Small intestine (tissue), 7 donors: ENCODE data around the gene ZNRF2. TPM values are rescaled to one million over a fixed set of nuclear protein-coding genes. Genes with fewer than 3 reads are reported as not detected.

Experiments
- DNase-seq, 2 donors: peaks; one replicate each; pipeline versions ENCODE4 v3.0.0 to v3.0.0-alpha.2; 2013
- FAIRE-seq: peaks from 2 replicates; lab custom pipeline; 2012; peaks lifted over from hg19 to GRCh38; lab: Jason Lieb, UNC
- H3K27ac ChIP-seq, 3 donors: one replicate each; pipeline ENCODE4 v1.5.1; 2013; ENCODE audit warnings: low read length in 2 of 3, mild to moderate bottlenecking in 2 of 3, control low read depth in 1 of 3, inconsistent platforms in 1 of 3, low read depth in 1 of 3, moderate library complexity in 1 of 3
- H3K27me3 ChIP-seq, 3 donors: one replicate each; pipeline ENCODE4 v1.6.1; 2013; ENCODE audit warnings: low read length in 3 of 3, inconsistent platforms in 1 of 3; ENCODE audit not compliant: control insufficient read depth in 3 of 3, insufficient read depth in 3 of 3
- H3K36me3 ChIP-seq, 3 donors: one replicate each; pipeline ENCODE4 v1.6.1; 2013; ENCODE audit warnings: low read length in 3 of 3, inconsistent platforms in 1 of 3, low read depth in 1 of 3, mild to moderate bottlenecking in 1 of 3, moderate library complexity in 1 of 3; ENCODE audit not compliant: control insufficient read depth in 3 of 3, insufficient read depth in 2 of 3
- H3K4me1 ChIP-seq, 3 donors: one replicate each; pipeline ENCODE4 v1.6.1; 2013; ENCODE audit warnings: low read length in 2 of 3, inconsistent platforms in 1 of 3, low read depth in 1 of 3, mild to moderate bottlenecking in 1 of 3, moderate library complexity in 1 of 3; ENCODE audit not compliant: control insufficient read depth in 3 of 3, insufficient read depth in 2 of 3
- H3K4me3 ChIP-seq, 3 donors: one replicate each; pipeline ENCODE4 v1.5.1; 2013; ENCODE audit warnings: low read length in 3 of 3, control low read depth in 1 of 3, inconsistent platforms in 1 of 3, low read depth in 1 of 3, mild to moderate bottlenecking in 1 of 3, moderate library complexity in 1 of 3
- H3K9me3 ChIP-seq, 2 donors: one replicate each; pipeline ENCODE4 v1.6.1; 2013; ENCODE audit warnings: low read depth in 1 of 2, low read length in 1 of 2; ENCODE audit not compliant: control insufficient read depth in 2 of 2, insufficient read depth in 1 of 2
- WGBS, 3 donors: extraction: QIAGEN DNeasy Blood & Tissue Kit; methylation state at CpG; one replicate each; pipeline ENCODE4 v1.1.7; 2013; 5-methylcytosine and 5-hydroxymethylcytosine counted together
- polyA plus RNA-seq, 4 donors: library from polyadenylated mRNA; stranded (reverse) in 3 of 4; unstranded in 1 of 4; fragments of 200-250 nt in 3 of 4; fragments of 120-200 nt in 1 of 4; gene quantifications; one replicate each; pipeline versions ENCODE4 v1.2.1 to v1.2.3, GENCODE V29; 2013
- donor health status: healthy with polysubstance abuse.
- donor health status: control.
- donor health status: control.
- donor health status: Bipolar disorder and iron deficiency.
- donor health status: healthy.

The ZNRF2 gene
- polyA plus RNA-seq, 4 donors: 8.9 to 19.9 (median 16.0) TPM

DNA sequence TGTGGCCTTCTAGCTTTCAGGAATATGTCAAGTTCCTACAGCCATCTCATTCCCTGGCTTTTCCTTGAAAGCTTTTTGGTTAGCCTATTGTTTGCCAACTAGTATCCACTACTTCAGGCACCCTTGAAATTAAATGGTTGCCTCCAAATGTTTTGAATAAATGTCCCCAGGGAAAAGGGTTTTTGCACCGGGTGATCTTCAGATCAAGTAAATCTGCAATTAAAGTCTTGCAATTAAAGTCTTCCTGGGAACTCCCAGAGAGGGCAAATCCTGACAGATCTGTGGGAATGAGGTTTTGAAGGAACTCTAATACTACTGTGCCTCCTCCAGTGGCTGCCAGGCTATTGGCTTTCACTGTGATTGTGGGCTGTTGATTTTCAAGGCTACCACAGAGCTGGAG lies 17.7 kb upstream of the ZNRF2 start:
- Histone ChIP-seq H3K4me3 (no peak overlapping the region), H3K9me3 (no peaks in the 10 kb centered on the region), H3K4me1 (peaks cover 0 to 2% (median 0%) of the 10 kb centered on the region in 3 donors), H3K27ac (no peak overlapping the region), H3K36me3 (no peaks in the 10 kb centered on the region), H3K27me3 (no peaks in the 10 kb centered on the region)
- 78 to 93% (median 80%) methylated on average over 1 of the region's 1 CpG for WGBS, 3 donors
- no peak for FAIRE-seq
- no peak for DNase-seq

DNA sequence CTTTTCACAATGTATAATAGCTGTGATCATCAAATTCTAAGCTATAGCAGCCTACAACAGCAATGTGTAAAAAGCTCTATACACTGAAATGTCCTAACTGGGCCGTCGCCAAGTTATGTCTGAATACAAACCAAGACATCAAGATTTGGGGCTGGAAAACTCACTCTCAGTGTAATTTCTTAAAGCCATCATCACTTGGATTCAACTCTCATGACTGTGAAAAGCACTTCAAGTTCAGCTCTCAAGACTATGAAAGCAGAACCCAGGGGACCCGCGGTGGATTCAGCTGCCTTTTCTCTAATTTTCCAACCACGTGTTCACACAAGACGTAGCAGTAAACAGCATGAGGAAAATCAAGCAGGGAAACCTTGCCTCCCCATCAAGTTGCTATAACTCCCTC lies 15.8 kb upstream of the ZNRF2 start:
- FAIRE-seq: no peak
- Histone ChIP-seq H3K36me3 (no peaks in the 10 kb centered on the region), H3K9me3 (no peaks in the 10 kb centered on the region), H3K4me1 (no peaks in the 10 kb centered on the region), H3K4me3 (no peak overlapping the region), H3K27me3 (no peaks in the 10 kb centered on the region), H3K27ac (no peak overlapping the region)
- WGBS, 3 donors: 73 to 92% (median 90%) methylated on average over 6 of the region's 6 CpGs
- DNase-seq: no peak

DNA sequence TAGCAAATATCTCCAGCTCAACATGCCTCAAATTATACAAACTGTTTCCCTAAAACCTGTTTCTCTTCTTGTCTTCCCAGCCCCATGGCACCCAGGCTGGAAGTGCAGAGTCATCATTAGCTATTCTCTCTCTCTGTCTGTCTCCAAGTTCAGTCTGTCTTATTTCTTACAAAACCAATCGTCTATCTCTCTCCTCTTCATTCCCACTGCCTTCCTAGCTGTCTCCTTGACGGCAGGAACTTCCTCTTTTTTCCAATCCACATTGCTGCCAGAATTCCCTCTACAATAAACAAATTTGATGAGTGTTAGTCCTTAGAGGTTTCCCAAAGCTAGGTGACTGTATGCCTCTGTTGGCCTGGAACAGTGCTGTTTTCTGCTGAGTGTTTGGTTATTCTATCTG lies 14.9 kb upstream of the ZNRF2 start:
- no peaks in the 10 kb centered on the region for H3K9me3 ChIP-seq
- H3K4me3 ChIP-seq: no peak overlapping the region
- no peaks in the 10 kb centered on the region for H3K4me1 ChIP-seq
- no peaks in the 10 kb centered on the region for H3K36me3 ChIP-seq
- H3K27me3 ChIP-seq: no peaks in the 10 kb centered on the region
- H3K27ac ChIP-seq: no peak overlapping the region
- WGBS, 3 donors: 63 to 80% (median 68%) methylated on average over 2 of the region's 2 CpGs
- DNase-seq (no peak), FAIRE-seq (no peak)

DNA sequence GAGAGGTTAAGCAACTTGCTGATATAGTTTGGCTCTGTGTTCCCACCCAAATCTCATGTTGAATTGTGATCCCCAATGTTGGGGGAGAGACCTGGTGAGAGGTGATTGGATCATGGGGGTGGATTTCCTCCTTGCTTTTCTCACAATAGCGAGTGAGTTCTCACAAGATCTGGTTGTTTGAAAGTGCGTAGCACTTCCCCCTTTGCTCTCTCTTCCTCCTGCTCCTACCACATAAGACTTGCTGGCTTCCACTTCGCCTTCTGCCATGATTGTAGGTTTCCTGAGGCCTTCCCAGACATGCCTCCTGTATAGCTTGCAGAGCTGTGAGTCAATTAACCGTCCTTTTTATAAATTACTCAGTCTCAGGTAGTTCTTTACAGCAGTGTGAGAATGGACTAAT lies 13.5 kb upstream of the ZNRF2 start:
- Histone ChIP-seq H3K27ac (no peak overlapping the region), H3K4me1 (no peaks in the 10 kb centered on the region), H3K4me3 (no peak overlapping the region), H3K9me3 (no peaks in the 10 kb centered on the region), H3K36me3 (no peaks in the 10 kb centered on the region), H3K27me3 (no peaks in the 10 kb centered on the region)
- DNase-seq: no peak
- WGBS, 3 donors: 87 to 93% (median 92%) methylated on average over 4 of the region's 4 CpGs
- no peak for FAIRE-seq

DNA sequence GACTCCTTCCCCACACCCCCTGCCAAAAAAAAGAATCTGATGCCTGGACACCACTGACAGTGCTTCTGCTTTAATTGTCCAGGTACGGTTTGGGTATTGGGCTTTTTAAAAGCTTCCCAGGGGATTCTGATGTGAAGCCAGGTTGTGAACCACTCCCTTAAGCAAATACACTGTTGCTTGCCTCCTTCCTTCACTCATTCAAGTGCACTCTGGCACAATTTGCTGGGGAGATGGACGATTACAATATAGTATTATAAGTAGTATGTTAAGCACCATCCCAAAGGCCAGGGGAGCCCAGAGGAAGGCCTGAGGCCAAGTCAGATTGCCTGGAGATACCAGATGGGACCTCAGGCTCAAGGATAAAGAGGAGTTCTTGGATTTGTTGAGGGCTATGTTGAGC lies 12.3 kb upstream of the ZNRF2 start:
- H3K9me3 ChIP-seq: no peaks in the 10 kb centered on the region
- H3K4me1 ChIP-seq: no peaks in the 10 kb centered on the region
- H3K27ac ChIP-seq: no peak overlapping the region
- H3K4me3 ChIP-seq: no peak overlapping the region
- FAIRE-seq (no peak), DNase-seq (no peak)
- H3K27me3 ChIP-seq: no peaks in the 10 kb centered on the region
- H3K36me3 ChIP-seq: no peaks in the 10 kb centered on the region
- 74 to 88% (median 80%) methylated on average over 2 of the region's 2 CpGs for WGBS, 3 donors

DNA sequence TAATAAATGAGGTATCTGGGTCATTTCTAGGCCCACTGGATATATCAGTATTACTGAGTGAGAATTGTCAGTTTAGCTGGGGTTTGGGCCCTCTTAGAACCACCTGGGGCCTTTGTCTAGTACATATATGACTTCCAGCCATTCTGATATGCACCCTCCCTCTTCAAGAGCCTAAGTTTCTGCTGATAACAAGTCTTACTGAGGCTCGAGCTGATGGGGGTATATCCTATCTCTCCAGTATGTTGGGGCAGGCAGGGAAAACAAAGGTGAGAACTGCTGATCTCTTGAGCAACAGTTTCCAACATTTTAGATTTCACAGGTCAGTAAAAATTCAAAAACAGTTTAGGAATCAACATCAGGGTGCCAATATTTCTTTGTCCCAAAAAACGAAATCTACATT lies 10.8 kb upstream of the ZNRF2 start:
- DNase-seq (no peak), FAIRE-seq (no peak)
- WGBS, 3 donors: 66 to 78% (median 77%) methylated on average over 2 of the region's 2 CpGs
- H3K36me3 ChIP-seq: no peaks in the 10 kb centered on the region
- H3K27ac ChIP-seq: no peak overlapping the region
- peaks cover 0 to 5% (median 0%) of the 10 kb centered on the region in 3 donors for H3K4me1 ChIP-seq
- no peak overlapping the region for H3K4me3 ChIP-seq
- no peaks in the 10 kb centered on the region for H3K9me3 ChIP-seq
- H3K27me3 ChIP-seq: no peaks in the 10 kb centered on the region

DNA sequence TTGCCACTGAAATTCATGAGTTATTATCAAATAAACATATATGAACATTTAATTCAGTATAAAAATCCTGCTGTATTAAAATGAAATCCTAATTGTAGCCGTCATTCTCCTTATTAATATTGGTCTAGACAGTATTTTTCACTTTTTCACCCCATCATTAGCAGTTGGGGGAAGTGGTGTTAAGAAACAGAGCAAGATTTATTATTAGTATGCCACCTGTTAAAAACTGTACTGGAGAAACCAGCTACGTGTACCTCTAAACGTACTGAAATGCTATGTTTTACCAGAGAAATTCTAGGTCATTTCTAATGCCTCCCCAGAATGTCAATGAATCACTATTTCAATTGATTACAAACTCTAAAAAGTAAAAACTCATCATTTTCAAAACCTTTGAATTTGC lies 9.8 kb upstream of the ZNRF2 start:
- no peak for FAIRE-seq
- 83 to 93% (median 90%) methylated on average over 3 of the region's 3 CpGs for WGBS, 3 donors
- H3K36me3 ChIP-seq: no peaks in the 10 kb centered on the region
- no peak overlapping the region for H3K4me3 ChIP-seq
- no peak for DNase-seq
- no peak overlapping the region for H3K27ac ChIP-seq
- peaks cover 0 to 5% (median 0%) of the 10 kb centered on the region in 3 donors for H3K4me1 ChIP-seq
- no peaks in the 10 kb centered on the region for H3K27me3 ChIP-seq
- no peaks in the 10 kb centered on the region for H3K9me3 ChIP-seq

DNA sequence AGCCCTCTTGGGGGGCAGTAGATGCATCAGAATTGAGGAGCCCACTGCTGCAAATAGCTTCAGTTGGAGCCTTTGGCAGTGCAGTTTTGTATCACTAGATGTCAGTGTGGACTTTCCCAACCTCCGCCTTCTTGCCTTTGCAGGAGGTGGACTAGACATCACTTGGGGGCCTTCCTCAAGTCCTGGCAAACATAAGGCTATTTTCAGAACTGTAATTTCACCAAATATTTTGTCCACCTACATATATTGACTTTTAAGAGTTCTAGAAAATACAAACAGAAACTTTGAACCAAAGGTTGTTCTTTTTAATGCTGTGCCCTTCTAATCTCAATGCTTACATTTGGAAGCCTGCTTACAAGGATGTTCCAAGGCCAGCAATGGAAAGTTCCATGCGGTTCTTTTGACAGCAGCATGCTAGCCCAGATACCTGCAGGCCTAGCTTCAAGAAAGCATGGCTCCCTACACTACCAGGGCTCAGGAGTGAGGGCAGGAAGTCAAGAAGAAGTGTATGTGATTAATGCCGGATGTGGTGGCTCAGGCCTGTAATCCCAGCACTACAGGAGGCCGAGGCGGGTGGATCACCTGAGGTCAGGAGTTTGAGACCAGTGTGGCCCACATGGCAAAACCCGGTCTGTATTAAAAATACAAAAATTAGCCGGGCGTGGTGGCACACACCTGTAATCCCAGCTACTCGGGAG lies 8.0 kb upstream of the ZNRF2 start:
- no peaks in the 10 kb centered on the region for H3K36me3 ChIP-seq
- DNase-seq (peak; percentile 50 to 57), FAIRE-seq (no peak)
- no peaks in the 10 kb centered on the region for H3K9me3 ChIP-seq
- peaks cover 0 to 5% (median 0%) of the 10 kb centered on the region in 3 donors for H3K4me1 ChIP-seq
- no peak overlapping the region for H3K27ac ChIP-seq
- 84 to 88% (median 86%) methylated on average over 9 of the region's 9 CpGs for WGBS, 3 donors
- H3K4me3 ChIP-seq: no peak overlapping the region
- H3K27me3 ChIP-seq: no peaks in the 10 kb centered on the region

DNA sequence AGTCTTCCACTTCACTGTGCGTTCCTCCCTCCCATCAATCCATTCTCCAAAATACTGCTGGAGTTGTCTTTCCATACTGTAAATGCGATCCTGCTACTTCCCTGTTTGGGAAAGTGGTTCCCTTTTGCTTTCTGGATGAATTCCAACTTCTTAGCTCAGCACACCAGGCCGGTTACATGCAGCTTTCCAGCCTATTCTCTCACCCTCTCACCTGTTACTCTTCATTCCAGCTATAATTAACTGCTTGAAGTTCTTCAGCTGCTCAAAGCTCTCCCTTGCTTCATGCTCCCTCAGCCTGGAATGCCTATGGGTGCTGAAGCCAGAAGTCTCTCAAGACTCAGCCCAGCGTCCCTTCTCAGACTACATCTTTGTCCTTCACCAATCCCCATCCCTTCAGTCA lies 6.0 kb upstream of the ZNRF2 start:
- 47 to 62% (median 58%) methylated on average over 4 of the region's 4 CpGs for WGBS, 3 donors
- no peak for FAIRE-seq
- no peaks in the 10 kb centered on the region for H3K36me3 ChIP-seq

More for the DNA sequence above, 6.0 kb upstream of the ZNRF2 start:
- H3K27me3 ChIP-seq: no peaks in the 10 kb centered on the region
- peak in 1 of 2 donors; percentile 19 for DNase-seq
- no peaks in the 10 kb centered on the region for H3K9me3 ChIP-seq
- H3K27ac ChIP-seq: no peak overlapping the region
- H3K4me3 ChIP-seq: no peak overlapping the region
- H3K4me1 ChIP-seq: peaks cover 0 to 9% (median 4%) of the 10 kb centered on the region in 3 donors
